HG02763 (cell line): Measurements from ENCODE around the gene EPHB1.

ENCODE experiments used
- ATAC-seq: cut with Tn5 transposase; IDR thresholded peaks from one replicate; pipeline ENCODE4 v1.9.1; 2021; ENCODE audit warnings: mild to moderate bottlenecking, moderate library complexity; ENCODE audit not compliant: unreplicated experiment

The EPHB1 gene

DNA sequence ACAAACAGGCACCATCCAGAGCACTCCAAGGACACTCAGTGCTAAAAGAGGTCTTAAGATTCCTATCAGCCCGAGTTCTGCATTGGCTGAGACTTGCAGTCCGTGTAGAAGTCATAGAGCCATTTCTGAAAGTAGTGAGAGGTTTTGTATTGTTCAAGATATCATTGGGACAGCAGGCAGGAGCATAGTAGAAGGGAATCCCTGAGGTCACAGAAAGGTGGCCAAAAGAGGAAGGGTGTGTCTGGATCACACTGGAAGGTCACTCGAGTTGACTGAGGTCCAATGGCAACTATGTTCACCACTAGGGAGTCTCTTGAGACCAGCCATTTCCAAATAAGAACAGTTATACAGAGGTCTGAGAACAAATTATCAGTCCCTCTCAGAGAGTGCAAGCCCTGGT lies 468.3 kb downstream of the EPHB1 start:
- ATAC-seq: no peak

DNA sequence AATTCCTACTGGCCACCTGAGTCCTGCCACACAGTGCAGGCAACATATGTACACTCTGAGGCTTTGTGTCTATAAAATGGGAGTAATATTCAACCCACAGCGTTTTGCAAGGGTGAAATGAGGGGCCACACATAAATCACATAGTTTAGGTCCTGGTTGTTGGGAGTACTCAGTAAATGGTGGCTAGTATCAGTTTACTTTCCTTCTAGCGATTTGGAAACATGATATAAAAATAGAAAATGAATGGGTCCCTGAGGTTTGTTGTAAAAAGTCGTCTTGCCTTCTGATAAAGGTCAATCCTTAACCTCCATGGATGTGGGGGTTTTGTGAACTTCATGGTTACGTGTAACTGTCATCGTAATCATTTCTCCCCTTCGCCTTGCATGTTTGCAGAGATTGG lies 472.4 kb downstream of the EPHB1 start:
- ATAC-seq: no peak

DNA sequence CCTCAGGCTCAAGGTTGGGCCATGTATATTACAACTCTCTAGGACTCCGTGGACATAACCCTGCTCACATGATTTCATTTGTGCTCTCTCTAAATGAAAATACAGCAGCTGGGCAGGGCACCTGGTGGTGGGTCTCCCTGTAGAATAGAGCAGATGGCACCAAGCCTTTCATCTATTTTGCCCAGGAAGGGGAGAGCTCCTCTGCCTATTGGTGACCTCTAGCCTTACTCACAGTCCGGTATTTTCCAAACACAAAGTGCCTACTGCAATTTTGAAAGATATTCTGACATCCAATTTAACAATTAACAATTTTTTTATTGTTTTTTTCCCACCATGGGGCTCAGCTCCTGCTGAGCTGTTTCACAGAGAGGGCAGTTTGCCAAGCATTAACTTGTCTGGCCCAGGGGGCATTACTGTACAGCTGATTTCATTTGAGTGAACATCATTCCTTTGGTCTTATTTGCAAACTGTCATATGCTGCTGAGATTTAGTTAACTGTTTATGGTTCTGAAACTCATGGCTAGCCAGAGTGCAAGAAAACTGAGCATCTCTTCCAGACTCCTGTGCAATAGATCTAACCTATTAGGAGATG lies 474.0 kb downstream of the EPHB1 start:
- no peak for ATAC-seq

DNA sequence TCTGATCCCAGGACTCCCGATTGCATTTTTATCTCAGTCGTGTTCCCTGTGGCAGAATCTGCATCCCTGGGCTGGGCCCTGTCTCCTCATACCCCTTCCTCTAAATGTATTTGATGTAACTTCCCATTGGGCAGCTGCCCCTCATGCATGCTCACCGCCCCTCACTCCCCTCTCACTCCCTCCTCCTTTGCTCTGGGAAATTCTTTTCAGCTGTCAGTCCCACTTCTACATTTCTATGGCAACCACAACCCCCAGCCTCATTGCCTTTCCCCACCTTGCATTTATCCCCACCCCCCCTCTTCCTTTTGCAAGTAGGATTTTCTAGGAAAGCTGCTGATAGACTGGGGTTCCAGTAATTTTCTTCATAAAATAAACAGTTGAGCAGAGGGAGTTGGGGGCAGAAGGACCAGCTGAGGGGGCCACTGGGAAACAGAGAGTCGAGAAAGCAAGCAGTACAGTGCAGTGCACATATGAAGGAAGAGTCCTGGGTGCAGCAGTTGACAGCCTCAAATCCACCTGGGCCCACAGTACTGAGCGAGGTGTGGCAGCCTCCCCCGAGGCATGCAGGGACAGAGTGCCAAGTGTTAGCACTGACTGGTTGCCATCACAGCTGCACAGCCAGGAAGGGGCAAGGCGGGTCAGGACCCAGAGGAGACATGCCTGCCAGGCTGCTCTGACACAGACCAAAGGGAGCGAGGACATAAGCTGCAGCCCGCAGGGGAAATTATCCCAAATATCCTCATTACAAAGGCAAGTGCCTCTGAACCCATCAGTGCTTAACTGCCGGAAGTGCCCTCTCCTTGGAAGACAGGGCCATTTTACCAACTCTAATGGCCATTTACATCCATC lies 476.3 kb downstream of the EPHB1 start:
- no peak for ATAC-seq

DNA sequence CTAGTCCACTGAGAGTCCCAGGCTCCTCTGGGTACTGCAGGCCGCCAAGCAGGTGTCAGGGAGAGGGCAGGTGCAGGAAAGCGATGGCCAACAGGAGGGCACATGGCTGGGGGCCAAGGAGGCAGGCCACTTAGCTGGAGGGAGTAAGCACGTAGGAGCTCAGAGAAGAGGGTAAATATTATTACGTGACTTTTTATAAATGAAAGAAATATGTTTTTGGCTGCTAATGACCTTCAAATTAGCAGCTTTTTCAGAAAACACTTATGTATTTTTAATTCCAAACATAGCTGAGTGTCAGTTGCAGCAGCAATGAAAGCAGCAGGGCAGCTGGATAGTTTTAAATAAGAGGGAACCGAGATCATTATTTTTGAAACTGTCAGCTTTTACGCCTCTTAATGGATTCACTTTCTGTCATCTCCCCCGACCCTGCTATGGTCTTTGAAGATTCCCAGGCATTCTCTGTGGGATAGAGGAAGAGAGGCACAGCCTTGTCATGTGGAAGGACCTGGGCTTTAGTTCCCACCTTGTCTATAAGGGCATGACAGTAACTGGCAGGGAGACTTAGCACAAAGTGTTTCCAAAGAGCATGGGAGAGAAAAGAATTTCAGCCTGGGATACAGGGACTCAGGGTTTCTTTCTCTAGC lies 477.1 kb downstream of the EPHB1 start:
- ATAC-seq: no peak

DNA sequence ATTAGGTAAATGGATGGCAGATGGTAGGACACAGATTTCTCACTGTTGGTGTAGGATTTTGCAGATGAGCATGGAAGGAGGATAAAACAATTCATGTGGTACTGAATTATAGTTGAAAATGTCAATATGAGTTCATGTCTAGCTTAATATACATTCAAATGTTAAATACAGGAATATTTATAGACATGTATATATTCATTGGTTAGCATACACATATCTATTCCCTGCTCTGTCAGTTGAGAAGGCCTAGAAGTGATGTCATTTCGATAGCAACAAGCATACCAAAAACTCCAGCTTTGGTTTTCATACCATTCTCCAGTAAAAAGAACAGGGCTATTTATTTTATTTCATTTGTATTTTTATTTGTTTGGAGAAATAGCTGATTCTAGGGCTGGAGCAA lies 497.1 kb downstream of the EPHB1 start:
- ATAC-seq: no peak

DNA sequence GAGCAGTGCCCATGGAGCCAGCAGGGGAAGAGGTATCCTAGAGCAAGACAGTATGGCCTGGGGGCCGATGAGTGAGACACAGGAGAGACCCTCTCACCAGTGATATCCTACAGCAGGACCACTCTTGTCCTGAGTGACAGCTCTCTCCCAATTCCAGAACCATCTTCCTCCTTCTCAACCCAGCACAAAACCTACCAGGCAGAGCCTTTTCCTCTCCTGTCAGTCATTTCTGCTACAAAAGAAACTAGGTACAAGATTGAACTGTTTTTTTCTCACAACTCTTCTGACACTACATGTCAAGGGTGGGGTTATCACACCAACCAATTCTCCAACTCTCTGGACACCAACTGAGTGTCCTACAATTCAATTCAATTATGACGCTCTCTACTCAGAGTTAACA lies 506.6 kb downstream of the EPHB1 start:
- no peak for ATAC-seq

DNA sequence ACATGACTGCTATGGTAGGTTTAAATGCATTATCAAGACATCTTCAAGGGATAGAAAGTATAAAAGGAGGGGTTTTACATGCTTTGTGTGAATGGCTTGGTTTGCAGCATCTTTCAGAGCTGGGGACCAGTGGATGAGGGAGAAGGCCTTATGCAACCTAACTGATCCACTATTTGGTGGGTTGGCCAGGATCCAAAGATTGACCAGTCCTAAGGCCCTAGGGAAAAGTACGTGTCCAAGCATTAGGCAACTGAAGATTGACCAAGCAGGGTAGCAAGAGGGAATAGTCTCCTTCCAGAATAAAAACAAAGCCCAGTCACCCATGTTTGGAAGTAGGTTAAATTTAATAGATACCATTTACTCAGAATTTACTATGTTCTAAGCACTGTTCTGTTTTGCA lies 509.3 kb downstream of the EPHB1 start:
- no peak for ATAC-seq
